Loucy (cell line): ENCODE data around the gene PNMT.

Source experiments
- H2AFZ ChIP-seq: fragments of 200-600 bp; sonication (generic); 2 replicates; pipeline ENCODE4 v1.6.0; 2016; ENCODE audit warnings: antibody characterized with exemption, mild to moderate bottlenecking, low read length, moderate library complexity
- H3F3A ChIP-seq: fragments of 200-600 bp; 2 replicates; pipeline ENCODE4 v1.6.0; 2016; ENCODE audit warnings: antibody characterized with exemption, low read depth, mild to moderate bottlenecking
- H3K27me3 ChIP-seq: fragments of 200-600 bp; sonication (generic); 2 replicates; pipeline ENCODE4 v1.6.1; 2014; ENCODE audit warnings: low read length, mild to moderate bottlenecking; ENCODE audit not compliant: insufficient read depth, poor library complexity, severe bottlenecking
- H3K36me3 ChIP-seq: fragments of 200-600 bp; sonication (generic); 2 replicates; pipeline ENCODE4 v1.6.1; 2016; ENCODE audit warnings: low read length; ENCODE audit not compliant: insufficient read depth
- H3K4me1 ChIP-seq: fragments of 200-600 bp; sonication (generic); 2 replicates; pipeline ENCODE4 v1.5.1; 2014; ENCODE audit warnings: low read length, mild to moderate bottlenecking; ENCODE audit not compliant: insufficient read depth, poor library complexity, severe bottlenecking
- H3K4me2 ChIP-seq: fragments of 200-600 bp; sonication (generic); 2 replicates; pipeline ENCODE4 v1.6.0; 2014; ENCODE audit warnings: antibody characterized with exemption, low read length, low read depth, mild to moderate bottlenecking; ENCODE audit not compliant: poor library complexity, severe bottlenecking
- H3K4me3 ChIP-seq: fragments of 200-600 bp; sonication (generic); 2 replicates; pipeline ENCODE4 v1.5.1; 2014; ENCODE audit warnings: low read length, mild to moderate bottlenecking, mixed read lengths; ENCODE audit not compliant: poor library complexity, severe bottlenecking
- H3K79me2 ChIP-seq: fragments of 200-600 bp; sonication (generic); 2 replicates; pipeline ENCODE4 v1.6.1; 2014; ENCODE audit warnings: low read length; ENCODE audit not compliant: insufficient read depth
- H3K9ac ChIP-seq: fragments of 200-600 bp; sonication (generic); 2 replicates; pipeline ENCODE4 v1.6.0; 2014; ENCODE audit warnings: mild to moderate bottlenecking, low read depth, low read length, moderate library complexity; ENCODE audit not compliant: poor library complexity, severe bottlenecking
- H3K9me2 ChIP-seq: fragments of 200-600 bp; sonication (generic); replicated peaks from 2 replicates; pipeline ENCODE4 v1.6.1; 2016; ENCODE audit warnings: low read depth, low read length, mixed read lengths
- H3K9me3 ChIP-seq: fragments of 200-600 bp; sonication (generic); 2 replicates; pipeline ENCODE4 v1.6.1; 2014; ENCODE audit warnings: mild to moderate bottlenecking, antibody characterized with exemption, low read length, low read depth; ENCODE audit not compliant: insufficient read depth
- H4K20me1 ChIP-seq: fragments of 200-600 bp; sonication (generic); 2 replicates; pipeline ENCODE4 v1.6.0; 2014; ENCODE audit warnings: antibody characterized with exemption, low read length, mild to moderate bottlenecking; ENCODE audit not compliant: insufficient read depth, poor library complexity, severe bottlenecking
- EZH2phosphoT487 ChIP-seq: fragments of 200-600 bp; IDR thresholded peaks from 2 replicates; pipeline ENCODE4 v1.6.1; 2018; ENCODE audit warnings: antibody characterized with exemption, mild to moderate bottlenecking, moderate library complexity, borderline replicate concordance
- TF ChIP-seq, protein P1 (sequence below): fragments of 200-600 bp; sonication (generic); conservative IDR thresholded peaks from 2 replicates; pipeline ENCODE4 v1.5.1; 2014; ENCODE audit warnings: mild to moderate bottlenecking, antibody characterized with exemption, low read length

PNMT gene

DNA sequence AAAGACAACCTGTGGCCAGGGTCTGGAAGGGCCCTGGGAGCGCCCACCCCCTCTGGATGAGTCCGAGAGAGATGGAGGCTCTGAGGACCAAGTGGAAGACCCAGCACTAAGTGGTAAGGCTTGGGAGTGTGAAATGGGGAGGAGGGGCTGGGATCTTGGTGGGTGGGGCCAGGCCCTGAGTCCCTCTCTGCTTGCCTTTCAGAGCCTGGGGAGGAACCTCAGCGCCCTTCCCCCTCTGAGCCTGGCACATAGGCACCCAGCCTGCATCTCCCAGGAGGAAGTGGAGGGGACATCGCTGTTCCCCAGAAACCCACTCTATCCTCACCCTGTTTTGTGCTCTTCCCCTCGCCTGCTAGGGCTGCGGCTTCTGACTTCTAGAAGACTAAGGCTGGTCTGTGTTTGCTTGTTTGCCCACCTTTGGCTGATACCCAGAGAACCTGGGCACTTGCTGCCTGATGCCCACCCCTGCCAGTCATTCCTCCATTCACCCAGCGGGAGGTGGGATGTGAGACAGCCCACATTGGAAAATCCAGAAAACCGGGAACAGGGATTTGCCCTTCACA is 32.6 kb upstream of the PNMT start:
- Histone ChIP-seq H3K4me2 (peak overlapping the region; percentile 93), H3F3A (no peaks in the 10 kb centered on the region), H3K9me2 (no peaks in the 10 kb centered on the region), H3K79me2 (peaks cover 36% of the 10 kb centered on the region), H3K9ac (peak overlapping the region; percentile 85), H3K9me3 (no peaks in the 10 kb centered on the region), H2AFZ (no peak overlapping the region), H3K36me3 (no peaks in the 10 kb centered on the region), H3K4me1 (peaks cover 54% of the 10 kb centered on the region), H3K4me3 (no peak overlapping the region), H3K27me3 (no peaks in the 10 kb centered on the region), H4K20me1 (peaks cover 14% of the 10 kb centered on the region)
- TF ChIP-seq, protein P1, sequence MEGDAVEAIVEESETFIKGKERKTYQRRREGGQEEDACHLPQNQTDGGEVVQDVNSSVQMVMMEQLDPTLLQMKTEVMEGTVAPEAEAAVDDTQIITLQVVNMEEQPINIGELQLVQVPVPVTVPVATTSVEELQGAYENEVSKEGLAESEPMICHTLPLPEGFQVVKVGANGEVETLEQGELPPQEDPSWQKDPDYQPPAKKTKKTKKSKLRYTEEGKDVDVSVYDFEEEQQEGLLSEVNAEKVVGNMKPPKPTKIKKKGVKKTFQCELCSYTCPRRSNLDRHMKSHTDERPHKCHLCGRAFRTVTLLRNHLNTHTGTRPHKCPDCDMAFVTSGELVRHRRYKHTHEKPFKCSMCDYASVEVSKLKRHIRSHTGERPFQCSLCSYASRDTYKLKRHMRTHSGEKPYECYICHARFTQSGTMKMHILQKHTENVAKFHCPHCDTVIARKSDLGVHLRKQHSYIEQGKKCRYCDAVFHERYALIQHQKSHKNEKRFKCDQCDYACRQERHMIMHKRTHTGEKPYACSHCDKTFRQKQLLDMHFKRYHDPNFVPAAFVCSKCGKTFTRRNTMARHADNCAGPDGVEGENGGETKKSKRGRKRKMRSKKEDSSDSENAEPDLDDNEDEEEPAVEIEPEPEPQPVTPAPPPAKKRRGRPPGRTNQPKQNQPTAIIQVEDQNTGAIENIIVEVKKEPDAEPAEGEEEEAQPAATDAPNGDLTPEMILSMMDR = no peak
- no peak for TF ChIP-seq EZH2phosphoT487

DNA sequence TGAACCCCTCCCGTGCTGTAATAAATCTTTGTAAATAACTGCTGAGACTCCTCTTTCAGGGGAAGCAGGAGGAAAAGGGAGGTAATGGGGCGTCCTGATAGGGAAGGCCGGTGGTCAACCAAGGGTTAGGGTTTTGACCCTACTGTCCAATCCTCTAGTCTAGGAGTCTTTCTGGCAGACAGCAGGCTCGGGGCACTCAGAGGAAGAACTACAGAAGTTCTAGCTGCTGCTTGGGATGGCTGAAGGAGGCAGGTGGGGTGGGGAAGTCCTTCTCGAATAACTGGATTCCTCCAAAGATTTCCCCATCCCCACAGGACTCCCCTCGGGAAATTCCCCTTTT is 31.7 kb upstream of the PNMT start:
- Histone ChIP-seq H2AFZ (peak overlapping the region; percentile 85), H3K36me3 (no peaks in the 10 kb centered on the region), H3K27me3 (no peaks in the 10 kb centered on the region), H4K20me1 (peaks cover 20% of the 10 kb centered on the region), H3K9me3 (no peaks in the 10 kb centered on the region), H3K4me1 (peaks cover 61% of the 10 kb centered on the region), H3K4me2 (peak overlapping the region; percentile 93), H3K9me2 (no peaks in the 10 kb centered on the region), H3K4me3 (peak overlapping the region; percentile 87), H3F3A (no peaks in the 10 kb centered on the region), H3K79me2 (peaks cover 44% of the 10 kb centered on the region), H3K9ac (peak overlapping the region; percentile 85)
- TF ChIP-seq EZH2phosphoT487 = no peak
- TF ChIP-seq, protein P1 = no peak

DNA sequence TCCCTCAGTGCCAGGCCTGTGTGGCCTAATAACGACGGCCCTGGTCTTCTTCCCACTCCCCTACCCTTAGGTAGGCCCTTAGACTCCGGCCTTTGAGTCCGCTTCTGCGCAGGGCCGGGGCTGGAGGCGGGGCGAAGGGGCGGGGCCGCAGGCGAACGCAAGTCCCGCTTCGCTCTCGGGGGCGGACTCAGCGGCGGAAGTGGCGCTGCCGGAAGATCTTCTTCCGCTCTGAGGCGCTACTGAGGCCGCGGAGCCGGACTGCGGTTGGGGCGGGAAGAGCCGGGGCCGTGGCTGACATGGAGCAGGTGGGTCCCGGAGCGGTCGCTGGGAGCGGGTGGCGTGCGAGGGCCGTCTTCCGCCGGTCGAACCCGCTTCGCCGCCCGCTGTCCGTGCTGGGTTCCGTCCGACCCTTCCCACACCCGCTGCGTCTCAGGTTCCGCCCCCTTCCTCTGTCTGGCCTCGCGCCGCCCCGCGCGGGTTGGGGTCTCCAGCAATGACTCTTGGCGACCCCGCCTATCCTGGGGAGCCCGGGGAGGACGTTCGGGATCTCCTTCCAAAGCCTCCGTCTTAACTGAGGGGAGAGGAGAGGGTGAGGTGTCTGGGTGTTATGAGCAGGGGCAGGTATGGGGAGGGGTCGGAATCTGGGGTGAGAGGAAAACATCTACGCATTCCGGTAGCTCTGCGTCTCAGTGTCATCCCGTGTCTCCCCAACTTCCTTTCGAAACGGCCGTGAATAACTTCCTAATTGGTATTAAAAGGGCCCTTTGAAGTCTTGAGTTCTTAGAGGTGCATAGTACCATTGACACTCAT is 31.1 kb upstream of the PNMT start, which contains the start of gene STARD3:
TSS of gene STARD3 (plus strand) at position 218 of the 810 bp plus-strand sequence. CDS start 16,388 bp downstream, outside the sequence.
- no peaks in the 10 kb centered on the region for H3K9me2 ChIP-seq
- H3K9me3 ChIP-seq = no peaks in the 10 kb centered on the region
- peak within 1 kb of the TSS; percentile 87 for H3K4me3 ChIP-seq
- peaks cover 50% of the 10 kb centered on the region for H3K79me2 ChIP-seq
- peak within 1 kb of the TSS; percentile 85 for H3K9ac ChIP-seq
- peaks cover 20% of the 10 kb centered on the region for H4K20me1 ChIP-seq
- no peaks in the 10 kb centered on the region for H3F3A ChIP-seq
- peak within 1 kb of the TSS; percentile 85 for H2AFZ ChIP-seq
- peak within 1 kb of the TSS; percentile 95 for H3K4me2 ChIP-seq
- H3K27me3 ChIP-seq = no peaks in the 10 kb centered on the region
- H3K36me3 ChIP-seq = no peaks in the 10 kb centered on the region
- peaks cover 60% of the 10 kb centered on the region for H3K4me1 ChIP-seq
- TF ChIP-seq, protein P1 = no peak
- TF ChIP-seq EZH2phosphoT487 = no peak
